ENCODE results near the gene KCNMB2.

Gene KCNMB2

GRCh38 chr3:178752843-178753242, 216.6 kb downstream of the KCNMB2 start:
- no peak for DNase-seq (ENCODE audit: low read depth in 2 of 2)

GRCh38 chr3:178754852-178755510, 218.7 kb downstream of the KCNMB2 start:
- no peak for DNase-seq (ENCODE audit: low read depth in 2 of 2)

- DNase-seq (ENCODE audit: low read depth in 2 of 2), result no peak
Measured at GRCh38 chr3:178761024-178761423, 224.8 kb downstream of the KCNMB2 start.

GRCh38 chr3:178761461-178761860, 225.2 kb downstream of the KCNMB2 start:
- no peak for DNase-seq (ENCODE audit: low read depth in 2 of 2)

- no peak for DNase-seq (ENCODE audit: low read depth in 2 of 2)
Measured at GRCh38 chr3:178762385-178762784, 226.1 kb downstream of the KCNMB2 start.

GRCh38 chr3:178765472-178765871, 229.2 kb downstream of the KCNMB2 start:
- no peak for DNase-seq (ENCODE audit: low read depth in 2 of 2)

GRCh38 chr3:178767581-178767980, 231.3 kb downstream of the KCNMB2 start:
- DNase-seq (ENCODE audit: low read depth in 2 of 2), result no peak

- DNase-seq (ENCODE audit: low read depth in 2 of 2), result no peak
Measured at GRCh38 chr3:178768072-178768864, 232.0 kb downstream of the KCNMB2 start.

GRCh38 chr3:178771511-178771910, 235.3 kb downstream of the KCNMB2 start:
- DNase-seq (ENCODE audit: low read depth in 2 of 2), result no peak

GRCh38 chr3:178772746-178773145, 236.5 kb downstream of the KCNMB2 start:
- DNase-seq (ENCODE audit: low read depth in 2 of 2), result no peak

GRCh38 chr3:178773358-178773757, 237.1 kb downstream of the KCNMB2 start:
- DNase-seq (ENCODE audit: low read depth in 2 of 2), result no peak

- DNase-seq (ENCODE audit: low read depth in 2 of 2), result no peak
Measured at GRCh38 chr3:178777718-178778411, 241.6 kb downstream of the KCNMB2 start.

GRCh38 chr3:178778589-178778988, 242.4 kb downstream of the KCNMB2 start:
- no peak for DNase-seq (ENCODE audit: low read depth in 2 of 2)

- no peak for DNase-seq (ENCODE audit: low read depth in 2 of 2)
Measured at GRCh38 chr3:178785961-178786360, 249.7 kb downstream of the KCNMB2 start.

- no peak for DNase-seq (ENCODE audit: low read depth in 2 of 2)
Measured at GRCh38 chr3:178787960-178788359, 251.7 kb downstream of the KCNMB2 start.

GRCh38 chr3:178794711-178795110, 258.5 kb downstream of the KCNMB2 start:
- no peak for DNase-seq (ENCODE audit: low read depth in 2 of 2)

- DNase-seq (ENCODE audit: low read depth in 2 of 2), result no peak
Measured at GRCh38 chr3:178795349-178795748, 259.1 kb downstream of the KCNMB2 start.

GRCh38 chr3:178802259-178802658, 266.0 kb downstream of the KCNMB2 start:
- DNase-seq (ENCODE audit: low read depth in 2 of 2), result no peak

- DNase-seq (ENCODE audit: low read depth in 2 of 2), result no peak
Measured at GRCh38 chr3:178802993-178803693, 266.9 kb downstream of the KCNMB2 start.

- DNase-seq (ENCODE audit: low read depth in 2 of 2), result no peak
Measured at GRCh38 chr3:178804606-178805005, 268.4 kb downstream of the KCNMB2 start.

GRCh38 chr3:178805741-178806140, 269.5 kb downstream of the KCNMB2 start:
- no peak for DNase-seq (ENCODE audit: low read depth in 2 of 2)

- no peak for DNase-seq (ENCODE audit: low read depth in 2 of 2)
Measured at GRCh38 chr3:178806651-178807050, 270.4 kb downstream of the KCNMB2 start.

All from activated CD8-positive, alpha-beta memory T cell treated with anti-CD3 and anti-CD28 coated beads for 4 hours (primary cell).